ENCODE measurements around the gene RBM10.

The RBM10 gene

DNA sequence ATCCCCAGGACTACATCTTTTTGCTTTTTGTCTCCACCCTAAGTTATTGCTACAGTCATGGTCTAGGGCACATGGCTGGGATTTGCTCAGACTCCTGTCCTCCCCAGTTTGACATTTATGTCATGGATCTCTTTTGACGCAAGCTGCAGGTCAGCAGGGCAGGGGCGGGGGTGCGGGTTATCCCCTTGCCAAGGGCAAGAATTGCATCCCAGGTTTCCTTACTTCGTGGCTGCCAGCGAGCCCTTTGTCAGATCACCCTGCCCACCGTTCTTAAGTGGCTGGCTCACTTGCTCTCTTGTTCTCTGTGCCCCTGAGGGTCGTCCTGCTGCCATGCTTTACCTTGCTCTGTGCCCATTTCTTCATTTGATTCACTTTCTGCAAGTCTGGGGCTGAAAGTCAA lies 27.5 kb downstream of the RBM10 start:
- Histone ChIP-seq H3K4me1 (ENCODE audit: control insufficient read depth, low read depth, low read length) (no peaks in the 10 kb centered on the region), H3K27me3 (ENCODE audit: control insufficient read depth, insufficient read depth, low read length) (no peaks in the 10 kb centered on the region), H3K36me3 (ENCODE audit: control insufficient read depth, low read depth, low read length) (peaks cover 22% of the 10 kb centered on the region), H3K9me3 (ENCODE audit: control insufficient read depth, low read depth, low read length) (peaks cover 16% of the 10 kb centered on the region), H3K9ac (ENCODE audit: low read length) (no peak overlapping the region), H3K4me3 (ENCODE audit: low read length) (no peak overlapping the region), H3K27ac (ENCODE audit: low read length) (no peak overlapping the region)

DNA sequence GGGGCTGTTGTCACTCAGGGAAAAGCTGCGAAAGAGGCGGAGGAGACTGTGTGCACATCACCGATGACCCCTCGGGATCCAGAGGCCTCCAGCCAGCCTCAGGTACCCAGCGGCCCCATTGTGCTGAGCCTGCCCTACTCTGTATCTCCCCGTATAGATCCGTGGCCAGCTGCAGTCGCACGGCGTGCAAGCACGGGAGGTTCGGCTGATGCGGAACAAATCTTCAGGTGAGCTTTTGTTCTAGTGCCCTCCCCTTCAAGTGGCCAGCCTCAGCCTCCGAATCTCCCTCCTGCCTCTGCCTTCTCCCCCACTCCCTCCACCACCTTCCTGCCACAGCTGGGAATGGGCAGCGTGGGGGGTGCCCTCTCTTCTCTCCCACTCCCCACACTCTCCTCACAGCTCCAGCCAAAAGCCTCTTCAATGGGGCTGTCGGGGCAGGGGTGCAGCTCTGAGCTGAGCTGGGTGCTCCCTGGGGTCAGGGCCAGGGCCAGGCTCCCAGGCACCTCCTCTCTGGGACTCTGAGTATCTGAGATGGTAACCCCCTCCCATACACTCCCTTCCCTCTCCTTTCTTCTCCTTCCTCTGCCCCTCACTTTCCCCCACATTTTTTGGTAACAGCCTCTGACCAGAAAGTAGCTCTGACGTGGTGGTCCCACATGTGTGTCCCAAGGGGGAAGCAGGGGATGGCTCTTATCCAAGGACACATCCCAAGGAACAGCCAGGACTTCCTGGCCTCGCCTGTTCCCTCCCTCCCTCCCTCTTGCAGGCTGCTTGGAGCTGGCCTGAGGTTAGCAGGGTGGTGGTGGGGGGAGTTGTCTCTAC lies 28.2 kb downstream of the RBM10 start:
- Histone ChIP-seq H3K27ac (ENCODE audit: low read length) (no peak overlapping the region), H3K9me3 (ENCODE audit: control insufficient read depth, low read depth, low read length) (peaks cover 16% of the 10 kb centered on the region), H3K27me3 (ENCODE audit: control insufficient read depth, insufficient read depth, low read length) (no peaks in the 10 kb centered on the region), H3K4me3 (ENCODE audit: low read length) (no peak overlapping the region), H3K36me3 (ENCODE audit: control insufficient read depth, low read depth, low read length) (peaks cover 24% of the 10 kb centered on the region), H3K4me1 (ENCODE audit: control insufficient read depth, low read depth, low read length) (no peaks in the 10 kb centered on the region), H3K9ac (ENCODE audit: low read length) (no peak overlapping the region)

DNA sequence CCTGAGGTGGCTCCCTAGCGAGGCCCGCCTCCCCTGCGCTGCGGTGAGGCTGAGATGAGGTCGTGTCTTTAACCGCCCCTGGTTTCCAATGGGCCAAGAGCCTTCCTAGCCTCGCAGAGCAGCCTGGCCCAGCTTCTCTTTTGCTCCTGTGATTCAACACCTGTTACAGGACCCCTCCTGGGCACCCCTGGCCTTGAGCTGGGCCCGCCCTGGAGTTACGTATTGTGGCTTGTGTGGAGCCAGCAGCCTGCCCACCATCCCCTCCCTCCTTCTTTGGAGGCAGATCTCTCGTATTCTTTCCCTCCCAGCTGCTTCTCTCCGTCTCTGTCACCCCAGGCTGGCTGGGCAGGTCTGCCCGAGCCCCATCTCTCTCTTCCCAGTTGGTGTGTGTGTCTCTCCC lies 29.4 kb downstream of the RBM10 start:
- Histone ChIP-seq H3K27ac (ENCODE audit: low read length) (no peak overlapping the region), H3K27me3 (ENCODE audit: control insufficient read depth, insufficient read depth, low read length) (no peaks in the 10 kb centered on the region), H3K9me3 (ENCODE audit: control insufficient read depth, low read depth, low read length) (peaks cover 10% of the 10 kb centered on the region), H3K4me3 (ENCODE audit: low read length) (no peak overlapping the region), H3K9ac (ENCODE audit: low read length) (no peak overlapping the region), H3K4me1 (ENCODE audit: control insufficient read depth, low read depth, low read length) (no peaks in the 10 kb centered on the region), H3K36me3 (ENCODE audit: control insufficient read depth, low read depth, low read length) (peaks cover 33% of the 10 kb centered on the region)

DNA sequence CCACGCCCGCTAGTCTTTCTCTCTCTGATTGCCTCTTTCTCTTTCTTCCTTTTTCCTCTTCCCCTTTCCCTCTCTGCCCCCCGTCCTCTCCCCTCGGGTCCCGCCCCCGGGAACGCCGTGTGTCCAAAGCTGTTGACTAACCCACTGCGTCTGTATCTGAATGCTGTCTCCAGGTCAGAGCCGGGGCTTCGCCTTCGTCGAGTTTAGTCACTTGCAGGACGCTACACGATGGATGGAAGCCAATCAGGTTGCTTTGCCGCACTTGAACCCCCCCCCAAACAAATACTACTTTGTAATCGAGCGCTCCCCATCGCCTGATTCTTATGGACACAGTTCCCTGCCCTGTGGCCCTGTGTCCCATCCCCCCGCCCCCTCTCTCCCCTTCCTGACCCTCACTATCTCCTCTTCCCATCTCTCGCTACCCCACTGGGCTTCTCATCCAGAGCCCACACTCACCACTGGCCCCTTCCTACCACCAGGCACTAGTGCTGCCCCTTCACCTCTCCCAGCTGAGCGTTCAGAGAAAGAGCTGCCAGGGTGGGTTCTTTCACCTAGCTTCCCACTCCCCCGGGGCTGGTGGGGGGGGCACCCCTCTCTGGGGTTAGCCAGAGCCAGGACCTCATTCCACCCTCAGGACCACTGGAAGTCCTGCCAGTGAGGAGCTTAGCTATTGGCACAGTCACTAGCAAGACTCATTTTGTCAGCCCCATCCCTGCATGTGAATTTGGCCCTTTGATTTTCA lies 30.0 kb downstream of the RBM10 start:
- Histone ChIP-seq H3K27ac (ENCODE audit: low read length) (no peak overlapping the region), H3K27me3 (ENCODE audit: control insufficient read depth, insufficient read depth, low read length) (no peaks in the 10 kb centered on the region), H3K9ac (ENCODE audit: low read length) (no peak overlapping the region), H3K9me3 (ENCODE audit: control insufficient read depth, low read depth, low read length) (peaks cover 10% of the 10 kb centered on the region), H3K36me3 (ENCODE audit: control insufficient read depth, low read depth, low read length) (peaks cover 33% of the 10 kb centered on the region), H3K4me1 (ENCODE audit: control insufficient read depth, low read depth, low read length) (no peaks in the 10 kb centered on the region), H3K4me3 (ENCODE audit: low read length) (no peak overlapping the region)

DNA sequence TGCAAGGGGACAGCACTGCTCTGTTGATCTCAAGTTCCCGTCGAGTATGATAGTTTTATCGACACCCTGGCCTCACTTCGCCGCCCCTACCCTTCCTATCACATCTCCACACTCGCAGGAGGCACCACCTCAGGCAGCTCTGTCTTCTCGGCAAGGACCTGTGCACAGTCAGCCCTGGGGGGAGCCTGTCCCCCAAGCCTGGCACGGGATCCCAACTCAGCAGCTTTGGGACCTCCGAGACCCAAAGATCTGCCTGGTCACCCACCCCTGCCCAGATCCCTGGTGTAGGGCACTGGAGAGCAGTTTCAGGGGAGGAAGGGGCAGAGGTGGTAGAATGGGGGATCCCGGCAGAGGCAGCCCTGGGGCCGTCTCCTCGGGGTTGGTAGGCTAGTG lies 30.6 kb downstream of the RBM10 start:
- Histone ChIP-seq H3K4me3 (ENCODE audit: low read length) (no peak overlapping the region), H3K9ac (ENCODE audit: low read length) (no peak overlapping the region), H3K27ac (ENCODE audit: low read length) (no peak overlapping the region), H3K9me3 (ENCODE audit: control insufficient read depth, low read depth, low read length) (peaks cover 9% of the 10 kb centered on the region), H3K36me3 (ENCODE audit: control insufficient read depth, low read depth, low read length) (peaks cover 33% of the 10 kb centered on the region), H3K27me3 (ENCODE audit: control insufficient read depth, insufficient read depth, low read length) (no peaks in the 10 kb centered on the region), H3K4me1 (ENCODE audit: control insufficient read depth, low read depth, low read length) (no peaks in the 10 kb centered on the region)

DNA sequence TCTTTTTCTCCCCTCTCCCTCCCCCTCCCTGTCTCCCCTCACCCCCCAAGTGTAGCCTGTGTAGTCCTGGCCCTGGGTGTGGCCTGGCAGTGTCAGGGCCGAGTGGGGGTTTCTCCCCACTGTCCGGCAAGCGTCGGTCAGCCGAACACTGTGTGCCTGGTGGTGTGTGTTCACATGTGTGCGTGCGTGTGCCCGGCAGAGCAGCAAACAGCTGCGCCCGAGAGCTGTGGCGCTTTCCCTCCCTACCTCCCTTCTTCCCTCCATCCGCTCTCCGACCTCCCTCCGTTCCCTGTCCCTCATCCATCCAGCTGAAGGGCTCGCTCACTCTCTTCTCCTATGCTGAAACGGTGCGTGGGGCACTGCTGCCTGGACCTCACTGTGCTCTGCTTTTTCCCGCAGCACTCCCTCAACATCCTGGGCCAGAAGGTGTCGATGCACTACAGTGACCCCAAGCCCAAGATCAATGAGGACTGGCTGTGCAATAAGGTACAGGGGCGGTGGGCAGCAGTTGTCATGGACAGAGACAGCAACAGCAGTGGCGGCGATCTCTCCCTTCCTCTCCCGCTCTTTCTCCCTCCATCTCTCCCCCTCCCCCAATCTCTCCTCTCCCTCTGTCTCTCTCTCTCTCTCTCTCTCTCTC lies 31.2 kb downstream of the RBM10 start:
- Histone ChIP-seq H3K9me3 (ENCODE audit: control insufficient read depth, low read depth, low read length) (peaks cover 8% of the 10 kb centered on the region), H3K27me3 (ENCODE audit: control insufficient read depth, insufficient read depth, low read length) (no peaks in the 10 kb centered on the region), H3K4me3 (ENCODE audit: low read length) (no peak overlapping the region), H3K36me3 (ENCODE audit: control insufficient read depth, low read depth, low read length) (peaks cover 33% of the 10 kb centered on the region), H3K4me1 (ENCODE audit: control insufficient read depth, low read depth, low read length) (no peaks in the 10 kb centered on the region), H3K27ac (ENCODE audit: low read length) (no peak overlapping the region), H3K9ac (ENCODE audit: low read length) (no peak overlapping the region)

DNA sequence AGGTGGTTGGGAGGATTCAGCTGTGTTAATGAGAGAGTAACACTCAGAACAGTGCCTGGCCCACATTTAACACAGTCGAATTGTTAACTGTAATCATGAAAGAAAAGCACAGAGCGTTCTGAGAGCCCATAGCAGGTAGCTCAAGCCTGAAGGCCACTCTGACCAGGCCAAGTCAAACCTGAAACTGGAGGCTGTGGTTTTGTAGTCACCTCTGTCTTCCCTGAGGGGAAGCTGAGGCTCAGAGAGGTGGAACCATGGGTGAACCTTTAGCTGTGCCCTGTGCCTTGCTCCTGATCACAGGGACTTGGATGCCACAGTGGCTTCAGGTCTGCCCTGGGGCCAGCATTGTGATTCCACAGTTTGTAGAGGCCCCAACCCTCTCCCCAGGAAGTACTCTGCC lies 32.1 kb downstream of the RBM10 start:
- H3K4me3 ChIP-seq (ENCODE audit: low read length), result no peak overlapping the region
- no peaks in the 10 kb centered on the region for H3K4me1 ChIP-seq (ENCODE audit: control insufficient read depth, low read depth, low read length)
- no peak overlapping the region for H3K9ac ChIP-seq (ENCODE audit: low read length)
- peaks cover 41% of the 10 kb centered on the region for H3K36me3 ChIP-seq (ENCODE audit: control insufficient read depth, low read depth, low read length)
- no peaks in the 10 kb centered on the region for H3K27me3 ChIP-seq (ENCODE audit: control insufficient read depth, insufficient read depth, low read length)
- H3K27ac ChIP-seq (ENCODE audit: low read length), result no peak overlapping the region
- peaks cover 7% of the 10 kb centered on the region for H3K9me3 ChIP-seq (ENCODE audit: control insufficient read depth, low read depth, low read length)

DNA sequence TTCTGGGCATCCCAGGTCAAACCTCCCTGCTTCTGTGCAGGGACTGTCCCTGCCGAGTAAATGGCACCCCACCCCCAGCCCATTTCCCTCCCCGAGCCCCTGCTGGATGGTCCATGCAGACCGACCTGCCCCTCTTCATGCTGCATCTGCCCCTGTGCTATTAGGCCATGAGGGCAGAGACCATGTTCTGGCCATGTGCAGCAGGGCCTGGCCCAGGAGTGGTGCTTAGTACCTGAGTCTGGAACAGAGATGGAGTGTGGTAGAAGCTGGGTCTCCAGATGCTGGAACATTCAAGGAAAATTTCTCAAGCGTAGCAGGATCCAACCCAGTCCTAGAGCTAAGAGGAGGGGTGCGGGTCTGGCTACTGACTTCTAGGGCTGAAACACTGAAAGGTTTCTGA lies 33.3 kb downstream of the RBM10 start:
- no peak overlapping the region for H3K27ac ChIP-seq (ENCODE audit: low read length)
- H3K9me3 ChIP-seq (ENCODE audit: control insufficient read depth, low read depth, low read length), result no peaks in the 10 kb centered on the region
- H3K27me3 ChIP-seq (ENCODE audit: control insufficient read depth, insufficient read depth, low read length), result no peaks in the 10 kb centered on the region
- no peak overlapping the region for H3K9ac ChIP-seq (ENCODE audit: low read length)
- H3K36me3 ChIP-seq (ENCODE audit: control insufficient read depth, low read depth, low read length), result peaks cover 41% of the 10 kb centered on the region
- no peak overlapping the region for H3K4me3 ChIP-seq (ENCODE audit: low read length)
- no peaks in the 10 kb centered on the region for H3K4me1 ChIP-seq (ENCODE audit: control insufficient read depth, low read depth, low read length)

DNA sequence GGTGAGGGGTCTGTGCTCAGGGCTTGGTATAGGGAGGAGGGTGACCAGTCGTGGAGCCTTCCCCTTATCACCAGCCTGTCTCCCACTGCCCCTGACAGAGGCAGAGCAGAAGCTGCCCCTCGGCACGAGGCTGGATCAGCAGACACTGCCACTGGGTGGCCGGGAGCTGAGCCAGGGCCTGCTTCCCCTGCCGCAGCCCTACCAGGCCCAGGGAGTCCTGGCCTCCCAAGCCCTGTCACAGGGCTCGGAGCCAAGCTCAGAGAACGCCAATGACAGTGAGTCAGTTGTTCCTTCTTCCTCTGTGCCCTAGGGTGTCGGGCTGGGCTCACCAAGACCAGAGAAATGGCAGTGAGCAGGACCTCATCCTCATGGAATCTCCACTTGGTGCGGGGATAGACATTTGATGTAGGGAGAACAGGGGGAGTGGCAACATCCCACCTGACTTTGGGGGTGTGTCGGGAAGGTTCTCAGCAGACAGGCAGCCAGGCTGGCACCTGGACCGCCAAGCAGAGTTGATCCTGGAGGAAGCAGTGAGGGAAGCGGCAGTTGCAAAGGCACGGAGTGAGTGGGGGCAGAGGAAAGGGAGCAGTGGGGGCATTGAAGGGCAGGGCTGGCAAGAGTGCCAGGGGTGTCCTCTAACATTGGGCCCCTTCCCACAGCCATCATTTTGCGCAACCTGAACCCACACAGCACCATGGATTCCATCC lies 34.4 kb downstream of the RBM10 start:
- Histone ChIP-seq H3K4me1 (ENCODE audit: control insufficient read depth, low read depth, low read length) (no peaks in the 10 kb centered on the region), H3K27ac (ENCODE audit: low read length) (no peak overlapping the region), H3K27me3 (ENCODE audit: control insufficient read depth, insufficient read depth, low read length) (no peaks in the 10 kb centered on the region), H3K9ac (ENCODE audit: low read length) (no peak overlapping the region), H3K9me3 (ENCODE audit: control insufficient read depth, low read depth, low read length) (no peaks in the 10 kb centered on the region), H3K36me3 (ENCODE audit: control insufficient read depth, low read depth, low read length) (peaks cover 41% of the 10 kb centered on the region), H3K4me3 (ENCODE audit: low read length) (no peak overlapping the region)

DNA sequence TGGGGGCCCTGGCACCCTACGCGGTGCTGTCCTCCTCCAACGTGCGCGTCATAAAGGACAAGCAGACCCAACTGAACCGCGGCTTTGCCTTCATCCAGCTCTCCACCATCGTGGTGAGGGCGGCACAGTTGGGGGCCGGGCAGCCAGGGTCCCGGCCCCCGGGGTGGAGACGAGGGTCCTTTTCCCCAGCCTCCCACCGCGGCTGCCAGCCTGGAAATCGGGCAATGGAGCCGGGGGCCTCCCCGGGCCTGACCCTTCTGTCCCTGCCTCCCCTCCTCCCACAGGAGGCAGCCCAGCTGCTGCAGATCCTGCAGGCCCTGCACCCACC lies 34.9 kb downstream of the RBM10 start:
- peaks cover 41% of the 10 kb centered on the region for H3K36me3 ChIP-seq (ENCODE audit: control insufficient read depth, low read depth, low read length)
- no peaks in the 10 kb centered on the region for H3K27me3 ChIP-seq (ENCODE audit: control insufficient read depth, insufficient read depth, low read length)
- H3K4me1 ChIP-seq (ENCODE audit: control insufficient read depth, low read depth, low read length), result no peaks in the 10 kb centered on the region
- H3K4me3 ChIP-seq (ENCODE audit: low read length), result no peak overlapping the region
- no peaks in the 10 kb centered on the region for H3K9me3 ChIP-seq (ENCODE audit: control insufficient read depth, low read depth, low read length)
- no peak overlapping the region for H3K27ac ChIP-seq (ENCODE audit: low read length)
- no peak overlapping the region for H3K9ac ChIP-seq (ENCODE audit: low read length)

DNA sequence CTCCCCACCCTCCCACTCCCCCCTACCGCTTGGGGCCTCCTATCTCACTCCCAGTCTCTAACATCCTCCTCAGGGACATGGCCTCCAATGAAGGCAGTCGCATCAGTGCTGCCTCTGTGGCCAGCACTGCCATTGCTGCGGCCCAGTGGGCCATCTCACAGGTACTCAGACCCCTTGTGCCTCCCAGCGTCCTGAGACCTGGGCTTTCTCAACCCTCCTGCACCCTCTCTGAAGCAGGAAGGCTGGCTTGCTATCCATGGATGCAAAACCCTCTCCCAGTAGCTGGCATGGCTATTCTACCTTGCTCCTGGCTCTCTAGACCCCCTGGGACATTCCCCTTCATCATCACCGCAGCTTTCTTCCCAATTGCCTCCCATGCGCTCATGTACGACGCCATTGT lies 35.3 kb downstream of the RBM10 start:
- H3K27me3 ChIP-seq (ENCODE audit: control insufficient read depth, insufficient read depth, low read length), result no peaks in the 10 kb centered on the region
- H3K9me3 ChIP-seq (ENCODE audit: control insufficient read depth, low read depth, low read length), result no peaks in the 10 kb centered on the region
- no peak overlapping the region for H3K9ac ChIP-seq (ENCODE audit: low read length)
- H3K4me3 ChIP-seq (ENCODE audit: low read length), result no peak overlapping the region
- no peaks in the 10 kb centered on the region for H3K4me1 ChIP-seq (ENCODE audit: control insufficient read depth, low read depth, low read length)
- peaks cover 41% of the 10 kb centered on the region for H3K36me3 ChIP-seq (ENCODE audit: control insufficient read depth, low read depth, low read length)
- H3K27ac ChIP-seq (ENCODE audit: low read length), result no peak overlapping the region

Data from iPS-18a (cell line).